Thymus (tissue), 11 donors: Measurements from ENCODE around the gene KCNE2. TPM values are rescaled to one million over a fixed set of nuclear protein-coding genes. Genes with fewer than 3 reads are reported as not detected.
"Not testable (repeated sequence)": the region's sequence is repeated elsewhere in the genome, so short reads cannot be mapped to it uniquely, and the experiment has no call there.

Experiments
- DNase-seq, 9 donors: peaks; one replicate each; pipeline ENCODE4 v3.0.0-alpha.2; 2013; ENCODE audit warnings: low spot score in 9 of 9, low read depth in 6 of 9, missing footprints in 1 of 9
- H3K27ac ChIP-seq, 2 donors: one replicate each; pipeline ENCODE4 v1.5.1; 2013; ENCODE audit warnings: control low read depth in 1 of 2, low read depth in 1 of 2, low read length in 1 of 2, mild to moderate bottlenecking in 1 of 2, moderate library complexity in 1 of 2
- H3K27me3 ChIP-seq, 2 donors: one replicate each; pipeline ENCODE4 v1.5.1; 2013; ENCODE audit warnings: low read length in 1 of 2; ENCODE audit not compliant: control insufficient read depth in 2 of 2, insufficient read depth in 1 of 2
- H3K36me3 ChIP-seq, 2 donors: one replicate each; pipeline ENCODE4 v1.5.1; 2013; ENCODE audit warnings: low read length in 1 of 2, mild to moderate bottlenecking in 1 of 2, moderate library complexity in 1 of 2; ENCODE audit not compliant: control insufficient read depth in 2 of 2, insufficient read depth in 2 of 2
- H3K4me1 ChIP-seq, 2 donors: one replicate each; pipeline ENCODE4 v1.5.1; 2013; ENCODE audit warnings: low read length in 2 of 2; ENCODE audit not compliant: control insufficient read depth in 2 of 2, insufficient read depth in 2 of 2
- H3K4me3 ChIP-seq, 2 donors: one replicate each; pipeline ENCODE4 v1.5.1; 2013; ENCODE audit warnings: low read length in 2 of 2, control low read depth in 1 of 2, mild to moderate bottlenecking in 1 of 2
- H3K9me3 ChIP-seq, 2 donors: one replicate each; pipeline ENCODE4 v1.5.1; 2013; ENCODE audit warnings: low read length in 1 of 2, mild to moderate bottlenecking in 1 of 2; ENCODE audit not compliant: control insufficient read depth in 2 of 2, insufficient read depth in 1 of 2
- WGBS: extraction: QIAGEN DNeasy Blood & Tissue Kit; methylation state at CpG from one replicate; pipeline ENCODE4 v1.1.7; 2013; 5-methylcytosine and 5-hydroxymethylcytosine counted together
- polyA plus RNA-seq: library from polyadenylated mRNA; stranded (reverse); fragments of 200-250 nt; gene quantifications from one replicate; pipeline ENCODE4 v1.2.3, GENCODE V29; 2013
- total RNA-seq: library from RNA; stranded (reverse); fragments of 120-200 nt; gene quantifications from one replicate; pipeline ENCODE4 v1.2.4, GENCODE V29; 2013
- donor health status: healthy.

Gene KCNE2
- total and polyA plus RNA-seq, 2 donors: 0.14 to 0.18 TPM

GRCh38 chr21:34407294-34407693 is 43.5 kb downstream of the KCNE2 start:
- H3K9me3 ChIP-seq, DNase-seq, H3K27me3 ChIP-seq, H3K4me1 ChIP-seq, H3K36me3 ChIP-seq, H3K4me3 ChIP-seq, H3K27ac ChIP-seq: not testable (repeated sequence)
- no CpG with 5 or more reads among the region's 9 CpGs for WGBS

DNA sequence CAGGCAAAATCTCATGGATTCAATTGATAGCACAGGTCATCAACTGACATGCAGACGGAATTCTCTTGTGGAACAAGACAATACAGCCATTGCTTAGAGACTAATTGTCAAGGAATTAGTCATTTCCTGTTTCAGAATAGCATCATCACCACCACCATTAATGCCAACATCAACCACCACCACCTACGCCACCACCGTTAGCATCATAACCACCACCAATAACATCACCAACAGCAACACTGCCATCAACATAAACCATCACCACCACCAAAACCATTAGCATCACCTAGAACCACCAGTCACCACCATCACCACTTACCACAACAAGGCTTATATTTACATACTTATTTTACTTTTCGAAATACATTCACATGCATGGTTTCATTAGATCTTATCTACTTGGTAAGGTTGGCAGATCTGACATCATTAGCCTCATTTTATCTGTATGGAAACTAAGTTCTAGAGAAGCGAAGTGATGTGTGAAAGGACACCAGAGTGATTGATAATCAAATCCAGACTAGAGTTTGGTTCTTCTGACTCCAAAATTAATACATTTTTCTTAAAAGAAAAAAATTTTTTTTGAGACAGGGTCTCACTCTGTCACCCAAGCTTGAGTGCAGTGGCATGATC is 53.8 kb downstream of the KCNE2 start:
- not testable (repeated sequence) for H3K4me1 ChIP-seq, H3K27ac ChIP-seq, H3K4me3 ChIP-seq, DNase-seq, H3K27me3 ChIP-seq, H3K36me3 ChIP-seq, H3K9me3 ChIP-seq
- no CpG with 5 or more reads among the region's 5 CpGs for WGBS

Other genes starting within 250 kb of the KCNE2 start
- gene SMIM11, start 11.5 kb downstream of the KCNE2 start, total RNA-seq: 3.4 TPM
- 10.6 TPM for gene SMIM11, start 11.5 kb downstream of the KCNE2 start, polyA plus RNA-seq
- gene SMIM34, start 59.9 kb downstream of the KCNE2 start, total RNA-seq: not detected
- 0.05 TPM for gene SMIM34, start 59.9 kb downstream of the KCNE2 start, polyA plus RNA-seq
- gene KCNE1, start 148.2 kb downstream of the KCNE2 start, total RNA-seq: 0.19 TPM
- gene KCNE1, start 148.2 kb downstream of the KCNE2 start, polyA plus RNA-seq: 0.94 TPM